ENCODE results near the gene SMR3A.

Gene SMR3A

GRCh38 chr4:70371987-70372386 lies 11.4 kb downstream of the SMR3A start:
- no peaks in the 10 kb centered on the region for H3K36me3 Mint-ChIP-seq (ENCODE audit: low read depth)

GRCh38 chr4:70372760-70373159 lies 12.2 kb downstream of the SMR3A start:
- Mint-ChIP-seq H3K9me3 (no peaks in the 10 kb centered on the region), H3K4me3 (no peak overlapping the region), H3K4me1 (no peaks in the 10 kb centered on the region), H3K36me3 (ENCODE audit: low read depth) (no peaks in the 10 kb centered on the region), H3K27me3 (ENCODE audit: low read depth) (no peaks in the 10 kb centered on the region), H3K27ac (no peak overlapping the region)
- TF ChIP-seq, protein P1, sequence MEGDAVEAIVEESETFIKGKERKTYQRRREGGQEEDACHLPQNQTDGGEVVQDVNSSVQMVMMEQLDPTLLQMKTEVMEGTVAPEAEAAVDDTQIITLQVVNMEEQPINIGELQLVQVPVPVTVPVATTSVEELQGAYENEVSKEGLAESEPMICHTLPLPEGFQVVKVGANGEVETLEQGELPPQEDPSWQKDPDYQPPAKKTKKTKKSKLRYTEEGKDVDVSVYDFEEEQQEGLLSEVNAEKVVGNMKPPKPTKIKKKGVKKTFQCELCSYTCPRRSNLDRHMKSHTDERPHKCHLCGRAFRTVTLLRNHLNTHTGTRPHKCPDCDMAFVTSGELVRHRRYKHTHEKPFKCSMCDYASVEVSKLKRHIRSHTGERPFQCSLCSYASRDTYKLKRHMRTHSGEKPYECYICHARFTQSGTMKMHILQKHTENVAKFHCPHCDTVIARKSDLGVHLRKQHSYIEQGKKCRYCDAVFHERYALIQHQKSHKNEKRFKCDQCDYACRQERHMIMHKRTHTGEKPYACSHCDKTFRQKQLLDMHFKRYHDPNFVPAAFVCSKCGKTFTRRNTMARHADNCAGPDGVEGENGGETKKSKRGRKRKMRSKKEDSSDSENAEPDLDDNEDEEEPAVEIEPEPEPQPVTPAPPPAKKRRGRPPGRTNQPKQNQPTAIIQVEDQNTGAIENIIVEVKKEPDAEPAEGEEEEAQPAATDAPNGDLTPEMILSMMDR (IDR thresholded peaks at IDR 0.05; ENCODE audit: unreplicated experiment in 3 of 3) = no peak

More at GRCh38 chr4:70371987-70372386, 11.4 kb downstream of the SMR3A start:
- Mint-ChIP-seq H3K4me1 (no peaks in the 10 kb centered on the region), H3K27me3 (ENCODE audit: low read depth) (no peaks in the 10 kb centered on the region), H3K27ac (no peak overlapping the region), H3K9me3 (no peaks in the 10 kb centered on the region), H3K4me3 (no peak overlapping the region)
- TF ChIP-seq, protein P1 (IDR thresholded peaks at IDR 0.05; ENCODE audit: unreplicated experiment in 3 of 3) = no peak

- Mint-ChIP-seq H3K27me3 (ENCODE audit: low read depth) (no peaks in the 10 kb centered on the region), H3K9me3 (no peaks in the 10 kb centered on the region), H3K4me3 (no peak overlapping the region), H3K27ac (no peak overlapping the region), H3K4me1 (no peaks in the 10 kb centered on the region), H3K36me3 (ENCODE audit: low read depth) (no peaks in the 10 kb centered on the region)
- TF ChIP-seq, protein P1 (IDR thresholded peaks at IDR 0.05; ENCODE audit: unreplicated experiment in 3 of 3) = no peak
These were observed 20.0 kb downstream of the SMR3A start for GRCh38 chr4:70380578-70380977.

DNA sequence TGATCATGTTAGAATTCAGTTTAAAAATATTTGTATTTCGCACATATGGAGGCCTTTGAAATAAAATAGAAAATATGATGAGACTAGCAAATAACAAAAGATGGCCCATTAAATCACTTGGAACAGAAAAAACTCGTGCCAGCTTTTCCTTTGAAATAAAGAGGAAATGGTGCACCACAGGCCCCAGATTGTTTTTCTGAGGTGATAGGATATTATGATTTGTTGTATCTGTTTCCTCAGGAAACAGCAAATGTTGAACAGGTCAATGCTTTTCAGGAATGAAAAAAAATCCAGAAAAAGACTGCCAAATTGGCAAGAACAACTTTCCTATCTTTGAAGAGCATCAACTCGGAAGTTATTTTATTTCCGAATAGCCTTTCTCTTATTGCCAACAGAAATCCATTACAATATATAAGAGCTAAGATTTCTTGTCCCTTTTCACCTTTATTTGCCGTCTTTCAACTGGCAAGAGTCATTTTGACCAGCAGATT lies 22.2 kb downstream of the SMR3A start, which contains the start of gene SMR3B:
TSS of gene SMR3B (plus strand) at position 441 of the 491 bp plus-strand sequence. CDS start 1,380 bp downstream, outside the sequence.
- no peak within 1 kb of the TSS for H3K4me3 Mint-ChIP-seq
- no peaks in the 10 kb centered on the region for H3K9me3 Mint-ChIP-seq
- H3K36me3 Mint-ChIP-seq (ENCODE audit: low read depth) = no peaks in the 10 kb centered on the region
- no peaks in the 10 kb centered on the region for H3K4me1 Mint-ChIP-seq
- H3K27ac Mint-ChIP-seq = no peak within 1 kb of the TSS
- TF ChIP-seq, protein P1 (IDR thresholded peaks at IDR 0.05; ENCODE audit: unreplicated experiment in 3 of 3) = no peak
- no peaks in the 10 kb centered on the region for H3K27me3 Mint-ChIP-seq (ENCODE audit: low read depth)

- TF ChIP-seq, protein P1 (IDR thresholded peaks at IDR 0.05; ENCODE audit: unreplicated experiment in 3 of 3) = no peak
- Mint-ChIP-seq H3K4me1 (no peaks in the 10 kb centered on the region), H3K27me3 (ENCODE audit: low read depth) (no peaks in the 10 kb centered on the region), H3K4me3 (no peak overlapping the region), H3K27ac (no peak overlapping the region), H3K9me3 (no peaks in the 10 kb centered on the region), H3K36me3 (ENCODE audit: low read depth) (no peaks in the 10 kb centered on the region)
These were observed 31.7 kb downstream of the SMR3A start for GRCh38 chr4:70392057-70392776.

GRCh38 chr4:70397580-70397979 lies 37.0 kb downstream of the SMR3A start, which contains the start of gene OPRPN:
Gene OPRPN, plus strand, starts transcription at chr4:70397940. Its CDS starts 1,346 bp downstream, at chr4:70399286.
- Mint-ChIP-seq H3K4me3 (no peak within 1 kb of the TSS), H3K4me1 (no peaks in the 10 kb centered on the region), H3K36me3 (ENCODE audit: low read depth) (no peaks in the 10 kb centered on the region), H3K27me3 (ENCODE audit: low read depth) (no peaks in the 10 kb centered on the region), H3K9me3 (no peaks in the 10 kb centered on the region), H3K27ac (no peak within 1 kb of the TSS)
- TF ChIP-seq, protein P1 (IDR thresholded peaks at IDR 0.05; ENCODE audit: unreplicated experiment in 3 of 3) = no peak
